ENCODE results near the gene SYNE1. TPM values are rescaled to one million over a fixed set of nuclear protein-coding genes. Genes with fewer than 3 reads are reported as not detected.
"Not testable (repeated sequence)": the region's sequence is repeated elsewhere in the genome, so short reads cannot be mapped to it uniquely, and the experiment has no call there.

The SYNE1 gene
- total RNA-seq, 4 donors from 2014 or later, result 7.4 to 66.4 (median 20.7) TPM

GRCh38 chr6:152625213-152625612, 11.9 kb downstream of the SYNE1 start:
- Histone ChIP-seq H3K27me3 (no peaks in the 10 kb centered on the region), H3K4me1 (no peaks in the 10 kb centered on the region), H3K9me3 (no peaks in the 10 kb centered on the region), H3K4me3 (no peak overlapping the region), H3K27ac (no peak overlapping the region), H3K36me3 (no peaks in the 10 kb centered on the region)
- 54 to 75% methylated on average over 2 of the region's 2 CpGs for WGBS, 2 donors
- DNase-seq, result no peak
- intact Hi-C loops (cut with DNase I), result no loop called here
- TF ChIP-seq POLR2A (IDR thresholded peaks at IDR 0.05) (no peak), CTCF (IDR thresholded peaks at IDR 0.05) (no peak)

GRCh38 chr6:152614776-152615175, 22.4 kb downstream of the SYNE1 start:
- H3K9me3 ChIP-seq; H3K4me3 ChIP-seq; intact Hi-C loops (cut with DNase I); H3K27me3 ChIP-seq; DNase-seq; H3K4me1 ChIP-seq; H3K27ac ChIP-seq; H3K36me3 ChIP-seq: not testable (repeated sequence)
- WGBS, 2 donors, result 84 to 92% methylated on average over 3 of the region's 3 CpGs

- Histone ChIP-seq H3K4me1 (no peaks in the 10 kb centered on the region), H3K27me3 (no peaks in the 10 kb centered on the region), H3K9me3 (no peaks in the 10 kb centered on the region), H3K4me3 (no peak overlapping the region), H3K27ac (no peak overlapping the region), H3K36me3 (no peaks in the 10 kb centered on the region)
- intact Hi-C loops (cut with DNase I), result no loop called here
- 59 to 77% methylated on average over 4 to 8 of the region's 10 CpGs for WGBS, 2 donors
- DNase-seq, result no peak
- TF ChIP-seq POLR2A (IDR thresholded peaks at IDR 0.05) (no peak), CTCF (IDR thresholded peaks at IDR 0.05) (no peak)
Observed at GRCh38 chr6:152609125-152609670, 28.0 kb downstream of the SYNE1 start.

- no peak for DNase-seq
- TF ChIP-seq CTCF (IDR thresholded peaks at IDR 0.05), result no peak
- H3K4me3 ChIP-seq, result no peak overlapping the region
- H3K36me3 ChIP-seq, result no peaks in the 10 kb centered on the region
- no peaks in the 10 kb centered on the region for H3K27me3 ChIP-seq
- no peaks in the 10 kb centered on the region for H3K9me3 ChIP-seq
- intact Hi-C loops (cut with DNase I), result no loop called here
- H3K27ac ChIP-seq, result no peak overlapping the region
- H3K4me1 ChIP-seq, result no peaks in the 10 kb centered on the region
- 78% methylated on average over 2 of the region's 2 CpGs; no CpG with 5 or more reads in 1 of the 2 donors for WGBS, 2 donors
Observed at GRCh38 chr6:152605941-152606340, 31.2 kb downstream of the SYNE1 start.

- no peak for TF ChIP-seq CTCF (IDR thresholded peaks at IDR 0.05)
- no peak for TF ChIP-seq POLR2A (IDR thresholded peaks at IDR 0.05)
- intact Hi-C loops (cut with DNase I), result no loop called here
- H3K9me3 ChIP-seq, result no peaks in the 10 kb centered on the region
- 44 to 85% methylated on average over 1 of the region's 1 CpG for WGBS, 2 donors
- no peaks in the 10 kb centered on the region for H3K4me1 ChIP-seq
- H3K36me3 ChIP-seq, result no peaks in the 10 kb centered on the region
- no peak for DNase-seq
- no peak overlapping the region for H3K4me3 ChIP-seq
- no peak overlapping the region for H3K27ac ChIP-seq
- no peaks in the 10 kb centered on the region for H3K27me3 ChIP-seq
Observed at GRCh38 chr6:152605342-152605741, 31.8 kb downstream of the SYNE1 start.

DNA sequence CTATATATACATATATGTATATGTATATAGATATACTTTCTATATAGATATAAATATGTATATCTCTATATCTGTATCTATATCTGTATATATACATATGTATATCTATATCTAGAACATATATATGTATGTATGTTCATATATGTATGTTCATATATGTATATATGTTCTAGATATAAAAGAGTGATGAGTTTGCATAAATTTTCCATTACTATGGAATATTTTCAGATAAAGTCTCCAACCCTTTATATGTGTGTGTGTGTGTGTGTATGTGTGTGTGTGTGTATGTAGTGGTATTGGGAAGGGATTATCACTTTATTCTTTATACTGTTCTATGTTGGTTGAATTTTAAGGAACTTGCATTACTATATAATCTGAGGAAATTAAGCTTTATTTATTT, 33.3 kb downstream of the SYNE1 start:
- H3K4me1 ChIP-seq, result peaks cover 0 to 5% (median 0%) of the 10 kb centered on the region in 3 donors
- TF ChIP-seq POLR2A (IDR thresholded peaks at IDR 0.05) (no peak), CTCF (IDR thresholded peaks at IDR 0.05) (no peak)
- no peak for DNase-seq
- intact Hi-C loops (cut with DNase I), result no loop called here
- H3K4me3 ChIP-seq, result no peak overlapping the region
- H3K27me3 ChIP-seq, result no peaks in the 10 kb centered on the region
- no peaks in the 10 kb centered on the region for H3K9me3 ChIP-seq
- no peak overlapping the region for H3K27ac ChIP-seq
- H3K36me3 ChIP-seq, result no peaks in the 10 kb centered on the region
